Hair follicle dermal papilla cell (primary cell): ENCODE results near the gene MVD. TPM values are rescaled to one million over a fixed set of nuclear protein-coding genes. Genes with fewer than 3 reads are reported as not detected.

Experiments
- total RNA-seq: library from RNA; depleted of rRNA; stranded (reverse); fragments of >200 nt; gene quantifications from 2 replicates; pipeline ENCODE4 v1.2.3, GENCODE V29; 2012

Gene MVD
- 111 and 124 TPM in 2 replicates for total RNA-seq

GRCh38 chr16:88662843-88663606, at the start of gene MVD:
TSS of gene MVD (minus strand) at chr16:88663091. CDS start at chr16:88663080, 11 bp downstream.

GRCh38 chr16:88706229-88706964, 43.5 kb upstream of the MVD start, which contains the start of the genes CTU2 and RNF166:
TSS of gene CTU2 (plus strand) at chr16:88706503. CDS start at chr16:88706531, 28 bp downstream.
TSS of gene RNF166 (minus strand) at chr16:88706408. CDS start at chr16:88706325, 83 bp downstream.

GRCh38 chr16:88686439-88687253, 23.8 kb upstream of the MVD start, which contains the start of gene SNAI3:
TSS of gene SNAI3 (minus strand) at chr16:88686507. CDS start at chr16:88686406, 101 bp downstream.

GRCh38 chr16:88650749-88651275, 12.1 kb downstream of the MVD start, which contains the start of gene CYBA:
TSS of gene CYBA (minus strand) at chr16:88651053. CDS start at chr16:88651013, 40 bp downstream.

GRCh38 chr16:88638323-88639230, 24.3 kb downstream of the MVD start, which contains the start of gene IL17C:
TSS of gene IL17C (plus strand) at chr16:88638572. CDS start at chr16:88638642, 70 bp downstream.

Other genes with a start within 250 kb of the MVD start
- gene ZFPM1, start 209.8 kb downstream of the MVD start, total RNA-seq = 0.49 and 1.3 TPM in 2 replicates
- 10.4 and 13.3 TPM in 2 replicates for gene ZC3H18, start 92.7 kb downstream of the MVD start, total RNA-seq
- gene IL17C, start 24.5 kb downstream of the MVD start, total RNA-seq = not detected in 2 replicates
- 112 and 228 TPM in 2 replicates for gene CYBA, start 12.0 kb downstream of the MVD start, total RNA-seq
- 0.12 TPM in 1 of 2 replicates, not detected in the other for gene SNAI3, start 23.4 kb upstream of the MVD start, total RNA-seq
- 14.6 and 15.4 TPM in 2 replicates for gene RNF166, start 43.3 kb upstream of the MVD start, total RNA-seq
- gene CTU2, start 43.4 kb upstream of the MVD start, total RNA-seq = 20.1 and 21.4 TPM in 2 replicates
- 135 and 158 TPM in 2 replicates for gene PIEZO1, start 122.1 kb upstream of the MVD start, total RNA-seq
- gene CDT1, start 140.7 kb upstream of the MVD start, total RNA-seq = 1.2 and 2.8 TPM in 2 replicates
- gene APRT, start 148.8 kb upstream of the MVD start, total RNA-seq = 39.3 and 50.5 TPM in 2 replicates
- gene GALNS, start 193.9 kb upstream of the MVD start, total RNA-seq = 40.9 and 50.5 TPM in 2 replicates
- gene TRAPPC2L, start 194.0 kb upstream of the MVD start, total RNA-seq = 41.2 and 43.8 TPM in 2 replicates
- gene PABPN1L, start 203.6 kb upstream of the MVD start, total RNA-seq = not detected in 2 replicates